Mesothelial cell of epicardium (in vitro differentiated cells): ENCODE results near the gene MRPS22. TPM values are rescaled to one million over a fixed set of nuclear protein-coding genes. Genes with fewer than 3 reads are reported as not detected.

ENCODE experiments used
- DNase-seq, 2 experiments: peaks; one replicate each; pipeline ENCODE4 v3.0.0; 2021; ENCODE audit warnings: low spot score in 2 of 2; ENCODE audit not compliant: unreplicated experiment in 2 of 2
- H3K27ac Mint-ChIP-seq: 2 replicates; pipeline ENCODE4 v1.8.0; 2021; ENCODE audit warnings: mixed read lengths
- H3K27me3 Mint-ChIP-seq: 2 replicates; pipeline ENCODE4 v1.8.0; 2021; ENCODE audit warnings: low read depth, mixed read lengths
- H3K36me3 Mint-ChIP-seq: 2 replicates; pipeline ENCODE4 v1.8.0; 2021; ENCODE audit warnings: mixed read lengths
- H3K4me1 Mint-ChIP-seq: 2 replicates; pipeline ENCODE4 v1.8.0; 2021; ENCODE audit warnings: mixed read lengths
- H3K4me3 Mint-ChIP-seq: 2 replicates; pipeline ENCODE4 v1.8.0; 2021; ENCODE audit warnings: mild to moderate bottlenecking, moderate library complexity, mixed read lengths
- H3K9me3 Mint-ChIP-seq: 2 replicates; pipeline ENCODE4 v1.8.0; 2021; ENCODE audit warnings: mixed read lengths
- total RNA-seq: library from RNA; stranded (reverse); gene quantifications from 3 replicates; pipeline ENCODE4 v1.2.1, GENCODE V29; 2021
- TF ChIP-seq, protein P1 (sequence below): fragments of 200-600 bp; sonication (generic); IDR thresholded peaks from one replicate; pipeline ENCODE4 v1.5.0; 2021; ENCODE audit warnings: antibody characterized with exemption; ENCODE audit not compliant: unreplicated experiment

The MRPS22 gene
- total RNA-seq, 1 donor from 2014 or later = 34.2 TPM

DNA sequence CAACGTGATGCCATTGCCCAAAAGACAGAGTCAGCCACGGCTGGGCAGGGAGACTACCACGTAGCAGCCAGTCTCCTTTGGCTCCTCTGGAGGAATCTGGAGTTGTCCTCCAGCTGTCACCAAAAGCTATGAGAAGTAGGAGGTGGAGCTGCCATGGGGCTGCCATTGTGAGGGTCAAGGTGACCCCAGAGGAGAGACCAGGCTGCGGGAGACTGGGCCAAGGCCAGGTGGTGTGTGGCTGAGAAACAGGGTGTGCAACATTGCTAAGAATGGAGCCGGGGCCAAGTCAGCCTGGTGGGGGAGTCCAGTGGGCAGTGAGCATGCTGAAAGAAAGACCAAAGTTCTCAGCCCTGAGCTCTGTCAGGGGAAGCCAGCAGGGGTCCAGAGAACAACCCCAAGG is 29.9 kb upstream of the MRPS22 start:
- Mint-ChIP-seq H3K27ac (no peak overlapping the region), H3K36me3 (no peaks in the 10 kb centered on the region), H3K4me1 (peaks cover 20% of the 10 kb centered on the region), H3K9me3 (no peaks in the 10 kb centered on the region), H3K27me3 (peaks cover 32% of the 10 kb centered on the region), H3K4me3 (no peak overlapping the region)
- no peak for DNase-seq
- TF ChIP-seq, protein P1, sequence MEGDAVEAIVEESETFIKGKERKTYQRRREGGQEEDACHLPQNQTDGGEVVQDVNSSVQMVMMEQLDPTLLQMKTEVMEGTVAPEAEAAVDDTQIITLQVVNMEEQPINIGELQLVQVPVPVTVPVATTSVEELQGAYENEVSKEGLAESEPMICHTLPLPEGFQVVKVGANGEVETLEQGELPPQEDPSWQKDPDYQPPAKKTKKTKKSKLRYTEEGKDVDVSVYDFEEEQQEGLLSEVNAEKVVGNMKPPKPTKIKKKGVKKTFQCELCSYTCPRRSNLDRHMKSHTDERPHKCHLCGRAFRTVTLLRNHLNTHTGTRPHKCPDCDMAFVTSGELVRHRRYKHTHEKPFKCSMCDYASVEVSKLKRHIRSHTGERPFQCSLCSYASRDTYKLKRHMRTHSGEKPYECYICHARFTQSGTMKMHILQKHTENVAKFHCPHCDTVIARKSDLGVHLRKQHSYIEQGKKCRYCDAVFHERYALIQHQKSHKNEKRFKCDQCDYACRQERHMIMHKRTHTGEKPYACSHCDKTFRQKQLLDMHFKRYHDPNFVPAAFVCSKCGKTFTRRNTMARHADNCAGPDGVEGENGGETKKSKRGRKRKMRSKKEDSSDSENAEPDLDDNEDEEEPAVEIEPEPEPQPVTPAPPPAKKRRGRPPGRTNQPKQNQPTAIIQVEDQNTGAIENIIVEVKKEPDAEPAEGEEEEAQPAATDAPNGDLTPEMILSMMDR = no peak

DNA sequence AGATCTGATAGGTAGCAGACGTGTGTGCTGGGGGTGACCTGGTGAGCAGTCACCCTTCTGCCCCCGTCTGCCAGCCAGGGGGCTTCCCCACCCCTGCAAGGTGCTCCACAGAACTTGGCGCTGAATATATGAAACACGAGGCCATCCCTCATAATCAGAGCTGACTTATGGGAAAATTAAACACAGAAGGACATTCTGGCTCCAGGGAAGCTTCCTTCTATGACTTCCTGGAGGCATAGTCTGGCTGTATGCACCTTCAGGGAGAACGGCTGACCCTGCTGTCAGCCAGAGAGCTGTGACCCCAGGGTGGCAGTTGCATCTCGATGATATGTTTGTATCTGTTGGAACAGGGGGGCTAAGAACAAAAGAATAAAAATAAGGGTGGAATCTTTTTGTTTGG is 26.6 kb upstream of the MRPS22 start:
- H3K36me3 Mint-ChIP-seq = no peaks in the 10 kb centered on the region

DNA sequence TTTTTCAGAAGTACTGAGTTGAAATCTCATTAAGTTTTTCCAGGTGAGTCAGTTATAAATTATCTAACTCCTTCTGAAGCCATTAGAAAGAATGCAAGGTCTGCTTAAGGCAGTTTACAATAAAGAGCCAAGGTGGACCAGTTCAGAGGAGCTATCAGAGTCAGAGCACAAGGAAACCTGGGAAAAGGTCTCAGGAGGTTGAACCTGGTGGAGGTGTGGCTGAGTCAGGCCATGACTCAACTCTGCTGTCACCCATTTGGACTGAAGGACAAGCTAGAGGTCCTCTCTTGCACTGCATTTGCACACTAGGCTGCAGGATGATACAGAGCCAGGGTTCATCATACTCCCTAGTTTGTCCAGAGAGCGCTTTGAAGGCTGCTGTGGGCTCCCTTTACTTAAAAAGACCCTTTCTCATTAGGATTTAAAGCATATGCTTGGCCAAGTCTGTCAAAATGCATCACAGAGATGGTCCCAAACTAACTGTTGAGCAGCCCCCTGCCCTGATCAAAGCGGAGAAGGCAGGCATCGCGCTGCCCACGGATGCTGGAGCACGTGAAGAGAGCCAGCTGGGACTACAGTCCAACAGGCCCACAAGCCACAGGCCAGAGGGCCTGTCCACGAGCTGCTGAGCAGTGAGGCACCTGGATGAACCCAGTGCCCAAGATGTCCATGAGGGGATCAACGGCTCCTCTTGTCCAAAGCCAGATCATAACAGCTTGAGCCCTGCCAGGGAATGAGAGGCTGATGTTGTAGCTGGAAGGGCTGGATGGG is 26.0 kb upstream of the MRPS22 start:
- H3K36me3 Mint-ChIP-seq = no peaks in the 10 kb centered on the region
- H3K4me3 Mint-ChIP-seq = no peak overlapping the region
- TF ChIP-seq, protein P1 = no peak
- no peak overlapping the region for H3K27ac Mint-ChIP-seq
- no peaks in the 10 kb centered on the region for H3K9me3 Mint-ChIP-seq
- peaks cover 12% of the 10 kb centered on the region for H3K4me1 Mint-ChIP-seq
- no peak for DNase-seq
- H3K27me3 Mint-ChIP-seq = peaks cover 65% of the 10 kb centered on the region

More for the DNA sequence above, 26.6 kb upstream of the MRPS22 start:
- no peak for DNase-seq
- no peaks in the 10 kb centered on the region for H3K9me3 Mint-ChIP-seq
- peaks cover 12% of the 10 kb centered on the region for H3K4me1 Mint-ChIP-seq
- no peak overlapping the region for H3K27ac Mint-ChIP-seq
- peaks cover 58% of the 10 kb centered on the region for H3K27me3 Mint-ChIP-seq
- TF ChIP-seq, protein P1 = no peak
- no peak overlapping the region for H3K4me3 Mint-ChIP-seq

DNA sequence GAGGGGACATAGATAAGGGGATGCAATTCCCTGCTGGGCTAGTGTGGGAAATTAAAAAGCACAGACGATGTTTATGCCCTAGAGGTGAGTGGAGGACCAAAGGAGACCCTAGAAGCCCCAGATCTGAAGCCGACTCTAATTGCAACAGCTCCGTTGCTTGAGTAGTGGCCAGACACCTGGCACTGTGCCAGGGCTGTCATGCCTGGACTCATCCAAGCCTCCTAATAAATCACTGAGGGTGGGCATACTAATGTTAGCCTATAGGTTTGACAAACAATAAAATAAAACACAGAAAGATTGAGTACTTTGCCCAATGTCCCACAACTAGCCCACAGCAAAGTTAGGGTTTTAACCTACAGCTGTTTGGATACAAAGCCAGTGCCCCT is 25.4 kb upstream of the MRPS22 start:
- TF ChIP-seq, protein P1 = no peak
- Mint-ChIP-seq H3K4me1 (peaks cover 12% of the 10 kb centered on the region), H3K27ac (no peak overlapping the region), H3K36me3 (no peaks in the 10 kb centered on the region), H3K9me3 (no peaks in the 10 kb centered on the region), H3K27me3 (peaks cover 68% of the 10 kb centered on the region), H3K4me3 (no peak overlapping the region)
- DNase-seq = no peak

DNA sequence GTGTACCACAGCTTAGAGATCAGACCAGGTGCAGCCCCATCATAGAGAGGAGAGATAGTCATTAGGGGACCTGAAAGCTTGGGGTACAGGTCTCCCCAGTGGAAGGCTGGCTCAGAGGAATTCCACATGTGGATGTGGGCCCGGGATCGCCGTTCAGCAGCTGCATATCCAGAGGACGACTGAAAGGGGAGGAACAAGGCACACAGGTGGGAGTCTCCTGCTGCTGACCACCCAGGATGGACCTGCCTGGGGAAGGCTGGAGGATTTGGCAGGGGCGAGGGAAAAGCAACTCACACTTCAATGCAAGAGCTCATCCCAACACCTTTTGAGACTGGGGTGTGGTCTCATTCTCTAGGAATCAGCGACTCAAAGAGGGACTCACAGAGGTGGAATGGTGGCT is 25.0 kb upstream of the MRPS22 start:
- H3K4me1 Mint-ChIP-seq = peaks cover 12% of the 10 kb centered on the region
- peaks cover 68% of the 10 kb centered on the region for H3K27me3 Mint-ChIP-seq

More for the DNA sequence above, 25.0 kb upstream of the MRPS22 start:
- Mint-ChIP-seq H3K27ac (no peak overlapping the region), H3K4me3 (no peak overlapping the region), H3K36me3 (no peaks in the 10 kb centered on the region), H3K9me3 (no peaks in the 10 kb centered on the region)
- no peak for DNase-seq
- TF ChIP-seq, protein P1 = no peak
